Mesothelial cell of epicardium (in vitro differentiated cells): ENCODE results near the gene SPATA1. TPM values are rescaled to one million over a fixed set of nuclear protein-coding genes. Genes with fewer than 3 reads are reported as not detected.

ENCODE experiments used
- DNase-seq, 2 experiments: peaks; one replicate each; pipeline ENCODE4 v3.0.0; 2021; ENCODE audit warnings: low spot score in 2 of 2; ENCODE audit not compliant: unreplicated experiment in 2 of 2
- H3K27ac Mint-ChIP-seq: 2 replicates; pipeline ENCODE4 v1.8.0; 2021; ENCODE audit warnings: mixed read lengths
- H3K27me3 Mint-ChIP-seq: 2 replicates; pipeline ENCODE4 v1.8.0; 2021; ENCODE audit warnings: low read depth, mixed read lengths
- H3K36me3 Mint-ChIP-seq: 2 replicates; pipeline ENCODE4 v1.8.0; 2021; ENCODE audit warnings: mixed read lengths
- H3K4me1 Mint-ChIP-seq: 2 replicates; pipeline ENCODE4 v1.8.0; 2021; ENCODE audit warnings: mixed read lengths
- H3K4me3 Mint-ChIP-seq: 2 replicates; pipeline ENCODE4 v1.8.0; 2021; ENCODE audit warnings: mild to moderate bottlenecking, moderate library complexity, mixed read lengths
- H3K9me3 Mint-ChIP-seq: 2 replicates; pipeline ENCODE4 v1.8.0; 2021; ENCODE audit warnings: mixed read lengths
- CTCF ChIP-seq: fragments of 200-600 bp; sonication (generic); IDR thresholded peaks from one replicate; pipeline ENCODE4 v1.5.0; 2021; ENCODE audit warnings: antibody characterized with exemption; ENCODE audit not compliant: unreplicated experiment
- total RNA-seq: library from RNA; stranded (reverse); gene quantifications from 3 replicates; pipeline ENCODE4 v1.2.1, GENCODE V29; 2021

The SPATA1 gene
- total RNA-seq, 1 donor from 2014 or later: 1.2 TPM

GRCh38 chr1:84598846-84599741 lies 92.9 kb downstream of the SPATA1 start:
- Mint-ChIP-seq H3K36me3 (peaks cover under 1% of the 10 kb centered on the region), H3K4me3 (no peak overlapping the region), H3K27ac (peak overlapping the region; percentile 19), H3K4me1 (peaks cover 9% of the 10 kb centered on the region), H3K27me3 (no peaks in the 10 kb centered on the region), H3K9me3 (peaks cover 19% of the 10 kb centered on the region)
- DNase-seq: no peak
- TF ChIP-seq CTCF: no peak

- no peaks in the 10 kb centered on the region for H3K27me3 Mint-ChIP-seq
- no peak overlapping the region for H3K4me3 Mint-ChIP-seq
- peaks cover 9% of the 10 kb centered on the region for H3K4me1 Mint-ChIP-seq
- peaks cover 25% of the 10 kb centered on the region for H3K9me3 Mint-ChIP-seq
- H3K27ac Mint-ChIP-seq: no peak overlapping the region
- H3K36me3 Mint-ChIP-seq: peaks cover 17% of the 10 kb centered on the region
- DNase-seq: no peak
- TF ChIP-seq CTCF: no peak
These were observed 94.6 kb downstream of the SPATA1 start for GRCh38 chr1:84600796-84601195.

GRCh38 chr1:84603223-84603622 lies 97.0 kb downstream of the SPATA1 start:
- Mint-ChIP-seq H3K27ac (peak overlapping the region; percentile 91), H3K4me1 (peaks cover 7% of the 10 kb centered on the region), H3K36me3 (peaks cover 25% of the 10 kb centered on the region), H3K9me3 (peaks cover 38% of the 10 kb centered on the region), H3K4me3 (no peak overlapping the region), H3K27me3 (no peaks in the 10 kb centered on the region)
- no peak for DNase-seq
- TF ChIP-seq CTCF: no peak

GRCh38 chr1:84603941-84604830 lies 98.0 kb downstream of the SPATA1 start:
- H3K4me1 Mint-ChIP-seq: peaks cover 1% of the 10 kb centered on the region
- no peak for DNase-seq
- no peak for TF ChIP-seq CTCF
- H3K36me3 Mint-ChIP-seq: peaks cover 25% of the 10 kb centered on the region
- peak overlapping the region; percentile 91 for H3K27ac Mint-ChIP-seq
- no peaks in the 10 kb centered on the region for H3K27me3 Mint-ChIP-seq
- peak overlapping the region; percentile 14 for H3K4me3 Mint-ChIP-seq
- peaks cover 38% of the 10 kb centered on the region for H3K9me3 Mint-ChIP-seq

GRCh38 chr1:84605157-84605556 lies 99.0 kb downstream of the SPATA1 start:
- TF ChIP-seq CTCF: no peak
- H3K27ac Mint-ChIP-seq: no peak overlapping the region
- H3K27me3 Mint-ChIP-seq: no peaks in the 10 kb centered on the region
- H3K9me3 Mint-ChIP-seq: peaks cover 38% of the 10 kb centered on the region
- no peaks in the 10 kb centered on the region for H3K4me1 Mint-ChIP-seq
- no peak for DNase-seq
- no peak overlapping the region for H3K4me3 Mint-ChIP-seq
- H3K36me3 Mint-ChIP-seq: peaks cover 25% of the 10 kb centered on the region
